ENCODE data around the gene ADK. TPM values are rescaled to one million over a fixed set of nuclear protein-coding genes. Genes with fewer than 3 reads are reported as not detected.

The ADK gene
- polyA plus RNA-seq, 2 donors, result 27.3 to 45.2 TPM

DNA sequence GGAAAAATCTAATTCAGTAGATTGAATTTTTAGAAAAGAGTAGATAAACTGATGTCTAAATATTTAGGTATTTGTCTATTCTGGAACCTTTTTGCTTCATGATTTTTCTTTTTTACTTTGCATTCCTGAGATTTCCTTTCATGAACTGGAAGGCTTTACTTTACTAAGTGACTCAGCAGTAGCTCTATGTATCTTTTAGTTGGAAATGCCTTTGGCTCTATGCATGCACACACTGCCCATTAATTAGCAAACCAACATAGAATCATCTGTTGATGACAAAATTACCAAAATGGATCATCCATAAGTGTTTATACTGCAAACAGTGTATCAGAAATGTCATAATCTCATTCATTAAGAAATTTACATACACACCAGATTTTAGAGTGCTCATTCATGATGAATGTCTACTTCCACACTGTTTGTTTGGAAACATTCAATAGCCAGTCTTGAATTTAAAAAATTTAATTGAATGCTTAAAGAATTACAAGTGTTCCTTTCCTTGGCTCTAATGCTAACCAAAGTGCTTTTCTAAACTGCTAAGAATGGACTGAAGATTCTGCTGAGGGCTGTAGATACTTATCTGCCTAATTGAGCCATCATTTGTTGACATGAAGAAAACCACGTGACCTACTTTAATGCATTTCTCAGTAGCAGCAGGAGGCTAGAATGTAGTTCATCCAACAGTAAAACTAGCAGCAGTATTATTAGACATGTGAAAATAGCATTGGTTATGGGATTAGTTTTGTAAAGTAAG, 282.0 kb downstream of the ADK start:
- no peaks in the 10 kb centered on the region for H3K36me3 ChIP-seq (ENCODE audit: control insufficient read depth in 2 of 2, insufficient read depth in 2 of 2, low read length in 1 of 2)
- WGBS, 2 donors, result 58 to 59% methylated on average over 1 of the region's 1 CpG

DNA sequence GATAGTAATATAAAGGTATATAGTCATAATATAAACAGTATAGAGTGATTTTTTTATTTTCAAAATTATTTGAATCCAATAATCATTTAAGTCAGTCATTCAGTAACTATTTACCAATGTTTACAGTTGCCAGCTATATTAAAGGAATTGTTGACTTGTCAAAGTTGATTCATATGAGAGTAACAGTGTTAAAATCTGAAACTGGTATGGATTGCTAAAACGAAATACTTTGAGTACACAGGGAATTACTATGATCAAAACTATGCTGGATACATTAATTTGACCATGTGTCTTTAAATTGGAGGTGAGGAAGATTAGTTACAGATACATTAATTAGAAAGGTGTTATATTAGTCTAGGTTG, 282.6 kb downstream of the ADK start:
- Histone ChIP-seq H3K4me3 (ENCODE audit: low read depth in 1 of 2, low read length in 2 of 2) (no peak overlapping the region), H3K27ac (ENCODE audit: low read depth in 2 of 2, low read length in 1 of 2) (no peak overlapping the region), H3K4me1 (ENCODE audit: control insufficient read depth in 2 of 2, insufficient read depth in 2 of 2, low read length in 1 of 2) (no peaks in the 10 kb centered on the region), H3K27me3 (ENCODE audit: control insufficient read depth in 1 of 2, insufficient read depth in 2 of 2, low read length in 2 of 2) (no peaks in the 10 kb centered on the region), H3K36me3 (ENCODE audit: control insufficient read depth in 2 of 2, insufficient read depth in 2 of 2, low read length in 1 of 2) (no peaks in the 10 kb centered on the region), H3K9me3 (ENCODE audit: control insufficient read depth in 2 of 2, insufficient read depth in 1 of 2, low read depth in 1 of 2, low read length in 1 of 2) (no peaks in the 10 kb centered on the region)
- WGBS, 2 donors, result 74 to 80% methylated on average over 1 of the region's 1 CpG

More for the DNA sequence above, 282.0 kb downstream of the ADK start:
- H3K27ac ChIP-seq (ENCODE audit: low read depth in 2 of 2, low read length in 1 of 2), result no peak overlapping the region
- H3K4me3 ChIP-seq (ENCODE audit: low read depth in 1 of 2, low read length in 2 of 2), result no peak overlapping the region
- H3K9me3 ChIP-seq (ENCODE audit: control insufficient read depth in 2 of 2, insufficient read depth in 1 of 2, low read depth in 1 of 2, low read length in 1 of 2), result no peaks in the 10 kb centered on the region
- H3K4me1 ChIP-seq (ENCODE audit: control insufficient read depth in 2 of 2, insufficient read depth in 2 of 2, low read length in 1 of 2), result no peaks in the 10 kb centered on the region
- no peaks in the 10 kb centered on the region for H3K27me3 ChIP-seq (ENCODE audit: control insufficient read depth in 1 of 2, insufficient read depth in 2 of 2, low read length in 2 of 2)

DNA sequence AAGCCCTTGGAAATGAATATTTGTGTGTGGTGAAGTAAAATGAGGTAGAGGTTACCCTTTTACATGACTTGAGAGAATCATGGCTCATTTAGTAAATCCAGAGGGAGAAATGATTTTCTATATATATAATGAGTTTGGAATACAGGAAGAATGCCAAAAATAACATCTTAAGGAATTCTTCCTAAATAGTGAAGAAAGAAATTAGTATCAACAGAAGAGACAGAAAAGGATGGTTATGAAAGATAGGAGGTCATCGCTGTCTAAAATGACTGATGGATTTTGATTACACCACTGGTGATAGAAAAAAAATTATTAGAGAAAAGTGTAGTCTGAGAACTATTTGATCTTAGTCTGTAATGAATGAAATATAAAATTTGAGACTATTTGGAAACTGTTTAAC, 283.0 kb downstream of the ADK start:
- no peaks in the 10 kb centered on the region for H3K36me3 ChIP-seq (ENCODE audit: control insufficient read depth in 2 of 2, insufficient read depth in 2 of 2, low read length in 1 of 2)
- no peaks in the 10 kb centered on the region for H3K4me1 ChIP-seq (ENCODE audit: control insufficient read depth in 2 of 2, insufficient read depth in 2 of 2, low read length in 1 of 2)
- no peak overlapping the region for H3K27ac ChIP-seq (ENCODE audit: low read depth in 2 of 2, low read length in 1 of 2)
- H3K4me3 ChIP-seq (ENCODE audit: low read depth in 1 of 2, low read length in 2 of 2), result no peak overlapping the region
- WGBS, 2 donors, result 84 to 90% methylated on average over 1 of the region's 1 CpG
- no peaks in the 10 kb centered on the region for H3K27me3 ChIP-seq (ENCODE audit: control insufficient read depth in 1 of 2, insufficient read depth in 2 of 2, low read length in 2 of 2)
- no peaks in the 10 kb centered on the region for H3K9me3 ChIP-seq (ENCODE audit: control insufficient read depth in 2 of 2, insufficient read depth in 1 of 2, low read depth in 1 of 2, low read length in 1 of 2)

DNA sequence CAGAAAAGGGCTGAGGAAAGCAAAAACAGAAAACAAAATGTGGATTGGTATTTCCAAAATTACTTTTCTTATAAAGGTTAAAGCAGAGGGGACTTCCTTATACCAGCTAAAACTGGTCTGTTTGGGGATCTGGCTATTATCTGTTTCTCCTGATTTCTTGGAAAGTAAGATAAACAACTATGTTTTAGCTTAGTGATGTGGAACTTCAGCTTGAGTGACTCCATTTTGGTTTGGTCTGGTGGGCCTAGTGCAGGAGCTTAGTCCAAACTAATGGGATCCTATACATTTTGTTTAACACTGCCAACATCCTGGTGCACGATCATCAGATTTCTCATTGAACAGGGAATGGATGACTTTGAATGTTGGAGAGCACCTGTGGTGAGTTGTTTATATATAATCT, 283.5 kb downstream of the ADK start:
- Histone ChIP-seq H3K36me3 (ENCODE audit: control insufficient read depth in 2 of 2, insufficient read depth in 2 of 2, low read length in 1 of 2) (no peaks in the 10 kb centered on the region), H3K4me1 (ENCODE audit: control insufficient read depth in 2 of 2, insufficient read depth in 2 of 2, low read length in 1 of 2) (no peaks in the 10 kb centered on the region), H3K27me3 (ENCODE audit: control insufficient read depth in 1 of 2, insufficient read depth in 2 of 2, low read length in 2 of 2) (no peaks in the 10 kb centered on the region), H3K4me3 (ENCODE audit: low read depth in 1 of 2, low read length in 2 of 2) (no peak overlapping the region), H3K9me3 (ENCODE audit: control insufficient read depth in 2 of 2, insufficient read depth in 1 of 2, low read depth in 1 of 2, low read length in 1 of 2) (no peaks in the 10 kb centered on the region), H3K27ac (ENCODE audit: low read depth in 2 of 2, low read length in 1 of 2) (no peak overlapping the region)
- WGBS, 2 donors, result 94 to 97% methylated on average over 1 of the region's 1 CpG

DNA sequence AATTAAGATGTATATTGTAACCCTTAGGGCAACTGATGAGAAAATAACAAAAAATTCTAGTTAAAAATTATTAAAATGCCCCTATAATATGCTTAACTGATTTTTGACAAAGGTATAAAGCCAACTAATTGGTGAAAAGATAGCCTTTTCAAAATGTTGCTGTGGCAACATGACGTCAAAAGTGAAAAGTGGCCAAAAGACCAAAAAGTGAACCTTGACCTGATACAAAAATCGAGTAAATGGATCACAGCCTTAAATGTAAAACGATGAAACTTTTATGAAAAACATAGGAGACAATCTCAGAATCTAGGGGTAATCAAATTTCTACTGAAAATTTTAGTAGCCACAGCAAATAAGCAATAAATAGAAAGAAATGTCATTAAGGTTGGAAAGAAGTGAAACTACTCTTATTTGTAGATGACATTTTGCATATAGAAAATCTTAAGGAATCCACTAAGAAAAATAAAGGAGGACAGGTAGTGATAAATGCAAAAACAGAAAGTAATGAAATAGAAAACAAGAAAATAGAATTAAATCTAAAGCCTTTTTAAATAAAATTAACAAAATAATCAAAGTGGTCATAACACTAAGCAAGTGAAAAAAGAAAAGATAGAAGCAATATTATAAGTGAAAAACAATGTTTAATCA, 285.6 kb downstream of the ADK start:
- no peak overlapping the region for H3K27ac ChIP-seq (ENCODE audit: low read depth in 2 of 2, low read length in 1 of 2)
- H3K4me1 ChIP-seq (ENCODE audit: control insufficient read depth in 2 of 2, insufficient read depth in 2 of 2, low read length in 1 of 2), result no peaks in the 10 kb centered on the region
- 95 to 96% methylated on average over 3 of the region's 3 CpGs for WGBS, 2 donors
- H3K36me3 ChIP-seq (ENCODE audit: control insufficient read depth in 2 of 2, insufficient read depth in 2 of 2, low read length in 1 of 2), result no peaks in the 10 kb centered on the region
- no peaks in the 10 kb centered on the region for H3K27me3 ChIP-seq (ENCODE audit: control insufficient read depth in 1 of 2, insufficient read depth in 2 of 2, low read length in 2 of 2)
- no peaks in the 10 kb centered on the region for H3K9me3 ChIP-seq (ENCODE audit: control insufficient read depth in 2 of 2, insufficient read depth in 1 of 2, low read depth in 1 of 2, low read length in 1 of 2)
- no peak overlapping the region for H3K4me3 ChIP-seq (ENCODE audit: low read depth in 1 of 2, low read length in 2 of 2)

DNA sequence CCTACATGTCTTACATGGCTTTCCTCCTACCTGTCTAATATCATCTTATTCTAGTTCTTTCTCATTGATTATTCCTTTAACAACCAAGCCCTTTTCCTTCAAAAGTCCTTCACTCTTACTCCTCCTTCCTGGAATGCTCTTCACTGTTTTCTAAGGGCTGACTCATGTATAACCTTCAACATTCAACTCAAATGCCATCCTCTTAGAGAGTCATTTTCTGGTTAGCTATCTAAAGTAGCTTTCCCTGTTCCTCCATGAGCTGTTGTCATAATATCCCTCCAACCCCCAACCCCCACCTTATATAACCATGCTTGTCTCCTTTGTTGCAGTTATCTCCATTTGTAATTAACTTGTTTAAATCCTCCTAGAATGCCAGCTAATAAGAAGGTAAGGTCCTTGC, 286.8 kb downstream of the ADK start:
- Histone ChIP-seq H3K9me3 (ENCODE audit: control insufficient read depth in 2 of 2, insufficient read depth in 1 of 2, low read depth in 1 of 2, low read length in 1 of 2) (no peaks in the 10 kb centered on the region), H3K27me3 (ENCODE audit: control insufficient read depth in 1 of 2, insufficient read depth in 2 of 2, low read length in 2 of 2) (no peaks in the 10 kb centered on the region), H3K4me1 (ENCODE audit: control insufficient read depth in 2 of 2, insufficient read depth in 2 of 2, low read length in 1 of 2) (no peaks in the 10 kb centered on the region), H3K27ac (ENCODE audit: low read depth in 2 of 2, low read length in 1 of 2) (no peak overlapping the region), H3K4me3 (ENCODE audit: low read depth in 1 of 2, low read length in 2 of 2) (no peak overlapping the region), H3K36me3 (ENCODE audit: control insufficient read depth in 2 of 2, insufficient read depth in 2 of 2, low read length in 1 of 2) (no peaks in the 10 kb centered on the region)

DNA sequence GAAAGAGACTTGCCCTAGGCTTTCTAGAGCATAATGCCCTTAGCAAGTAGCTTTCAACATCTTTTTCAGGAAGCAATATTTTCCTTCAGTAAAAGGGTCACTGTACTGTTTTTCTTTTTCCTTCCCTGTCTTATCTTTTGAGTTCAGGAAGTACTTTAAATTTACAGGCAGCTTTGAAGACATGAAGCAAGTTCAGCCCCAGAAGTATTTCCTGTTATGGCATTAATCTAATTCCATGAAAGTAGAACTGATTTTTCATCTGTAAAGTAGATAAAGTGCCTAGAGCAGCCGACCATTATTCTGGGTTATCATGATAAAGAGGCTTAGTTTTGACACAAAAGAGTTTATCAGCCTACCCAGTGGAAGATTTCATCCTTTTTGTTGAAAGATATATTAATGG, 288.2 kb downstream of the ADK start:
- WGBS, 2 donors, result 28 to 64% methylated on average over 1 of the region's 1 CpG
- H3K9me3 ChIP-seq (ENCODE audit: control insufficient read depth in 2 of 2, insufficient read depth in 1 of 2, low read depth in 1 of 2, low read length in 1 of 2), result no peaks in the 10 kb centered on the region
- no peaks in the 10 kb centered on the region for H3K27me3 ChIP-seq (ENCODE audit: control insufficient read depth in 1 of 2, insufficient read depth in 2 of 2, low read length in 2 of 2)
- no peak overlapping the region for H3K4me3 ChIP-seq (ENCODE audit: low read depth in 1 of 2, low read length in 2 of 2)
- no peaks in the 10 kb centered on the region for H3K36me3 ChIP-seq (ENCODE audit: control insufficient read depth in 2 of 2, insufficient read depth in 2 of 2, low read length in 1 of 2)
- no peak overlapping the region for H3K27ac ChIP-seq (ENCODE audit: low read depth in 2 of 2, low read length in 1 of 2)
- no peaks in the 10 kb centered on the region for H3K4me1 ChIP-seq (ENCODE audit: control insufficient read depth in 2 of 2, insufficient read depth in 2 of 2, low read length in 1 of 2)

DNA sequence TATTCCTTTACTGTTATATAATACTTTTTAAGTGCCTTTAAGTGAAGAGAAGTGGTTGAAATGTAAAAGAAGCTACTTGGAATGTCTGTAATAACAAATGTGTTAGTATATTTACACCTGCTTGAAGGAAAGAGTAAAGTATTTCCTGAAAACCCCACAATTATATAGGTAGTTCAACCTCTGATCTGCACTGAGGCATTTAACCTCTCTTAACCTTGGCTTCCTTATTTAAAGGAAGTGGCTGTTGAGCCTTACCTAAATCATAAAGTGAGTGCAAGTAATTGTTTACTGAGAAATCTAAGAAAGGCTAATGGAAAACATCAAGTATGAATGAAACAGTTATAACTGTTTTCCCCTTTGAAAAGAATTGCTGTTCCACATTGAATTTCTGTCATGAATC, 294.5 kb downstream of the ADK start:
- no peak overlapping the region for H3K27ac ChIP-seq (ENCODE audit: low read depth in 2 of 2, low read length in 1 of 2)
- no peaks in the 10 kb centered on the region for H3K36me3 ChIP-seq (ENCODE audit: control insufficient read depth in 2 of 2, insufficient read depth in 2 of 2, low read length in 1 of 2)
- H3K4me1 ChIP-seq (ENCODE audit: control insufficient read depth in 2 of 2, insufficient read depth in 2 of 2, low read length in 1 of 2), result no peaks in the 10 kb centered on the region
- H3K9me3 ChIP-seq (ENCODE audit: control insufficient read depth in 2 of 2, insufficient read depth in 1 of 2, low read depth in 1 of 2, low read length in 1 of 2), result no peaks in the 10 kb centered on the region
- no peak overlapping the region for H3K4me3 ChIP-seq (ENCODE audit: low read depth in 1 of 2, low read length in 2 of 2)
- H3K27me3 ChIP-seq (ENCODE audit: control insufficient read depth in 1 of 2, insufficient read depth in 2 of 2, low read length in 2 of 2), result no peaks in the 10 kb centered on the region

DNA sequence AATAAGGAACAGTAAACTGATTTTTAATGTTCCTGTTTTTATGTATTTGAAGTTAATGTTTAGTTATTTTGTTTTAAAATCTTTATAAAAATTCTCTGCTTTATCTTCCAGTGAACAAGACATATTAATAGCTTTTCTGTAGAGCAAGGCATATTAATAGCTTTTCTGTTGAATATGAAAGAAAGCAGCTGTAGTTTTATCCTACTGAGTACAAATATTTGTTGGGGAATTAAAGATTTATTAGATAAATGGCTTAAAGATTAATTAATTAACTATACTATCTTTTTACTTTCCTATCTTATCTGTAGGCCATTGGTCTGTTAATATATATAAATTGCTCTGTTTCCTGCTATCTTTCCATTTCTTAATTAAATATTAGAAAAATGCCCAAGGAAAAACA, 299.6 kb downstream of the ADK start:
- no peak overlapping the region for H3K27ac ChIP-seq (ENCODE audit: low read depth in 2 of 2, low read length in 1 of 2)
- no peaks in the 10 kb centered on the region for H3K27me3 ChIP-seq (ENCODE audit: control insufficient read depth in 1 of 2, insufficient read depth in 2 of 2, low read length in 2 of 2)
- no peak overlapping the region for H3K4me3 ChIP-seq (ENCODE audit: low read depth in 1 of 2, low read length in 2 of 2)
- no peaks in the 10 kb centered on the region for H3K36me3 ChIP-seq (ENCODE audit: control insufficient read depth in 2 of 2, insufficient read depth in 2 of 2, low read length in 1 of 2)
- no peaks in the 10 kb centered on the region for H3K4me1 ChIP-seq (ENCODE audit: control insufficient read depth in 2 of 2, insufficient read depth in 2 of 2, low read length in 1 of 2)
- no peaks in the 10 kb centered on the region for H3K9me3 ChIP-seq (ENCODE audit: control insufficient read depth in 2 of 2, insufficient read depth in 1 of 2, low read depth in 1 of 2, low read length in 1 of 2)

DNA sequence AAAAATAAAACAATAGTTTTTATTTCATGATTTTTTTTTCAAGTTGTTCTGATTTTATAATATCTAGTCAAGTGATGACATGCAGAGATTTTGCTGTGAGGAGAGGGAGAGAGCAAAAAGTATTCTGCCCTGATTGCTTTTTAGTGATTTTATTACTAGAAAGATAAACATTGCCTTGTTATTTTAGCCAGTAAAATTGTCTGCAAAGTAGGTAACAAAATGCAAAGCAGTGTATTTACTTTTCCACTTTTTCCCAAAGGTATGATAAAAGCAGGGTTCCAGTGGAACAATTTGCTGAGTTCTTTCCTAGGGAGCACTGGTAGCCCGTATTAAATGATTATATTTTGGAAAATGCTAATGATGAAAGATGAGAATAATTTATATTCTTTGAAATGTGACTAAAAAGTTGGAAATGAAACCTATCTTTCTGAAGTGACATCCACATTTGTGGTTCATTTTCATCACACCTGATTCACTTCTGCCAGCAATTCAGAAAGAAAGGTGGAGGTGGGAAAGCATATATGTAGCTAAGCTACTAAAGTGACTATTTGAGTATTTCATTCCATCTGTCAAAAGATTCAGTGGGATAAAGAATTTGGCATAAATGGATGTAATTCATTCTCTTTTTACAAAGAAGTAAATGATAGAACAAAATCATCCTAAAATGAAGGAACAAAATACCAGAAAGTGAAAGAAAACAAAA, 300.3 kb downstream of the ADK start:
- H3K4me3 ChIP-seq (ENCODE audit: low read depth in 1 of 2, low read length in 2 of 2), result no peak overlapping the region
- H3K36me3 ChIP-seq (ENCODE audit: control insufficient read depth in 2 of 2, insufficient read depth in 2 of 2, low read length in 1 of 2), result no peaks in the 10 kb centered on the region
- 84 to 85% methylated on average over 1 of the region's 1 CpG for WGBS, 2 donors
- no peaks in the 10 kb centered on the region for H3K4me1 ChIP-seq (ENCODE audit: control insufficient read depth in 2 of 2, insufficient read depth in 2 of 2, low read length in 1 of 2)
- no peaks in the 10 kb centered on the region for H3K27me3 ChIP-seq (ENCODE audit: control insufficient read depth in 1 of 2, insufficient read depth in 2 of 2, low read length in 2 of 2)
- no peak overlapping the region for H3K27ac ChIP-seq (ENCODE audit: low read depth in 2 of 2, low read length in 1 of 2)
- H3K9me3 ChIP-seq (ENCODE audit: control insufficient read depth in 2 of 2, insufficient read depth in 1 of 2, low read depth in 1 of 2, low read length in 1 of 2), result no peaks in the 10 kb centered on the region
